ENCODE data around the gene ZNF784. TPM values are rescaled to one million over a fixed set of nuclear protein-coding genes. Genes with fewer than 3 reads are reported as not detected.
A peak's percentile ranks its signal among the peaks of the same experiment; 100 is the strongest.

The ZNF784 gene
- total and polyA plus RNA-seq, 9 of the 15 experiments (the other 6 are each of a cell fraction or from before 2014, with no cell fraction given), result 0.14 to 6.1 (median 2.1) TPM

DNA sequence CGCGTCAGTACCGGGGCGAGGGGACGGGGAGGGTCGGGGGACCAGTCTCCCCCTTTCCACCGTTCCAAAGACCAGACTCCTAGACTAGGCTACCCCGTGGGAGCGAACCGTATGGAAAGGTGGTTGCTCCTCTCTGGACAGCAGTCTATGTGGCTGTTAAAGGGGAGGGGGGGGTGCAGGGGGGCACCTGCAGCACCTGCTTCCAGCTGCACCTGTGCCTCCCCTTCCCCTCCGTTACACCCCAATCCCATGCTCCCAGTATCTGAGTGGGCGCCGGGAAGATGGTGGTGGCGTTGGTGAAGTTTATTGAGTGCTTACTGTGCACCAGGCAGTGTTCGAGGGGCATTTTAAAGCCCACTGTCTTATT, 23.7 kb downstream of the ZNF784 start:
- no peak for ATAC-seq
- Histone ChIP-seq H3K79me2 (ENCODE audit: control insufficient read depth, insufficient read depth, low read length) (peaks cover 20% of the 10 kb centered on the region), H4K20me1 (replicated peaks; ENCODE audit: control insufficient read depth, insufficient read depth, low read length) (no peaks in the 10 kb centered on the region), H3K9me1 (ENCODE audit: control insufficient read depth, insufficient read depth, low read length) (no peaks in the 10 kb centered on the region), H3K4me3 (peak overlapping the region; percentile 60), H3K4me1 (replicated peaks in 1 of 2; ENCODE audit: control insufficient read depth in 2 of 2, insufficient read depth in 2 of 2, low read length in 2 of 2) (peaks cover 24 to 42% of the 10 kb centered on the region in 2 experiments; a peak in 4 of 5 replicates), H3K9ac (ENCODE audit: insufficient read depth in 1 of 2, low read depth in 2 of 2, low read length in 2 of 2) (peak overlapping the region; percentile 96 to 99), H3K27ac (ENCODE audit: extremely low read depth, low read depth, low read length) (peak overlapping the region; percentile 100), H2AFZ (ENCODE audit: low read depth, low read length) (peak overlapping the region; percentile 53), H3K27me3 (ENCODE audit: control insufficient read depth in 2 of 2, insufficient read depth in 2 of 2, low read length in 2 of 2) (no peaks in the 10 kb centered on the region), H3K9me3 (replicated peaks; ENCODE audit: control insufficient read depth, insufficient read depth, low read depth, low read length) (peaks cover 2% of the 10 kb centered on the region; the same call in 1 of the 2 replicates), H3K36me3 (ENCODE audit: control insufficient read depth, insufficient read depth, low read length) (peaks cover 13% of the 10 kb centered on the region; the same call in 2 of the 3 replicates), H3K4me2 (ENCODE audit: insufficient read depth, low read length) (peak overlapping the region; percentile 99)
- POLR2A ChIA-PET, result interaction anchor here (0.6 kb wide), 1 partner anchor 10 kb away, joined by 3 read pairs; no protein-coding TSS in a partner anchor
- CTCF ChIA-PET (ENCODE audit: low intra/inter-chr PET ratio), result no interaction called here
- no TSS peak for BruUV-seq (replicated peaks)
- no peak for FAIRE-seq
- intact Hi-C loops (cut with micrococcal nuclease) (no loop called here), in situ Hi-C loops (cut with MboI) (no loop called here)
- TF ChIP-seq ZBTB1 (CRISPR knock-in tag; IDR thresholded peaks at IDR 0.05; ENCODE audit: borderline replicate concordance, low read depth) (no peak), MAZ (CRISPR knock-in tag; conservative IDR thresholded peaks at IDR 0.05 in 1 of 2, IDR thresholded peaks at IDR 0.05 in 1 of 2) (0 out of 4 replicates have a peak, but pooled peaks of 1 of the 2 experiments have one; percentile 15), ZNF740 (CRISPR knock-in tag; IDR thresholded peaks at IDR 0.05) (peak; percentile 83), ZNF740 (tag; IDR thresholded peaks at IDR 0.05) (no peak), GABPB1 (CRISPR knock-in tag; IDR thresholded peaks at IDR 0.05) (0 out of 2 replicates have a peak, but pooled peaks have one; percentile 16), ATF1 (CRISPR knock-in tag; IDR thresholded peaks at IDR 0.05) (no peak), ATF1 (tag; IDR thresholded peaks at IDR 0.05) (no peak), ZBTB40 (IDR thresholded peaks at IDR 0.05) (0 out of 2 replicates have a peak, but pooled peaks have one; percentile 35), ZBTB40 (CRISPR knock-in tag; IDR thresholded peaks at IDR 0.05) (no peak), ZNF121 (CRISPR knock-in tag; conservative IDR thresholded peaks at IDR 0.05) (no peak), EGR1 (conservative IDR thresholded peaks at IDR 0.05) (no peak)
- 21% methylated on average over 4 of the region's 15 CpGs for WGBS (ENCODE audit: insufficient coverage, low coverage, missing lambda C conversion rate)
- no peak for DNase-seq (ENCODE audit: extremely low read depth in 1 of 4, low spot score in 3 of 4)

Data from K562 (cell line).